GM19452 (cell line): Measurements from ENCODE around the gene MTF1.

ENCODE experiments used
- ATAC-seq: cut with Tn5 transposase; IDR thresholded peaks from one replicate; pipeline ENCODE4 v1.9.1; 2021; ENCODE audit not compliant: unreplicated experiment

MTF1 gene

GRCh38 chr1:37868466-37868865 lies 9.1 kb upstream of the MTF1 start:
- no peak for ATAC-seq

- ATAC-seq: no peak
These were observed 8.4 kb upstream of the MTF1 start for GRCh38 chr1:37867784-37868183.

- no peak for ATAC-seq
These were observed 7.1 kb upstream of the MTF1 start for GRCh38 chr1:37866491-37866890.

- no peak for ATAC-seq
These were observed 6.1 kb upstream of the MTF1 start for GRCh38 chr1:37865348-37866120.

DNA sequence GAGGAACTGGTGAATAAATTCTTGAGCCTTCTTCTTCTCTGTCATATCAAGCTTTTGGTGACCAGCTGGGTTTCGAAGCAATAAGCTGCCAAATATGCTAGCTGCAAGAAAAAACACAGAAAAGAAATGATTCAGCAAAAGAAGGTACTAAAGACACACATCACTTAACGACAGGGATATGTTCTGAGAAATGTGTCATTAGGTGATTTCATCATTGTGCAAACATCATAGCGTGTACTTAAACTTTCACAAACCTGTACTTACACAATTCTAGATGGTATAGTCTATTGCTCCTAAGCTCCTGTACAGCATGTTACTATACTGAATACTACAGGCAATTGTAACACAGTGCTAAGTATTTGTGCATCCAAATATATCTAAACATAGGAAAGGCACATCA lies 2.9 kb upstream of the MTF1 start:
- ATAC-seq: no peak

GRCh38 chr1:37861151-37861550 lies 1.8 kb upstream of the MTF1 start:
- no peak for ATAC-seq

GRCh38 chr1:37860346-37860666 lies 914 bp upstream of the MTF1 start:
- ATAC-seq: no peak

DNA sequence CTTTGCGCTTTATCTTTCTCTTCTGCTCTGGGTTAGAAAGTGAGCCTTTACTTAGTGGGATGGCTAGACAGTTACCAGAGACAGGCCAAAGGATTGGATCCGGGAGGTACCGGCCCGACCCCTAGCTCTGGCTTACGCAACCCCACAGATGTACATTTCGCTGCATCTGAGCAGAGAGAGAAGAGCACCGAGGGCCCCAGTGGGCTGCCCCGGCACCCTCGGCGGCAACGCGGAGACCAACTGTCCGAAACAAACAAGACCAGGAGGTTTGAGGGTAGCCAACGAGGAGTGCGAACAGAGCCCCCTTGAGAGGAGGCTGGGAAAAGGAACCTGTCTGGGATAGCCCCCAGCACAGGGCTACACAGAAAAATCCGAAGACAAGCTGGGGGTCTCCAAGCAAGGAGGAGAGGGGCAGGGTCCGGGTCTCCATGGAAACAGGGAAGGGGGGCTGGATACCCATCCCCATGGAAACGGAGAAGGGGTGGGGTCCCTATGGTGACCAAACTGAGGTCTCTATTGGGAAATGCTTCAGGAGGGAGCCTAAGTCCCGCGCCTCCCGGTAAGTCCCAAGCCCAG lies 373 bp downstream of the MTF1 start:
- ATAC-seq: peak; percentile 12

DNA sequence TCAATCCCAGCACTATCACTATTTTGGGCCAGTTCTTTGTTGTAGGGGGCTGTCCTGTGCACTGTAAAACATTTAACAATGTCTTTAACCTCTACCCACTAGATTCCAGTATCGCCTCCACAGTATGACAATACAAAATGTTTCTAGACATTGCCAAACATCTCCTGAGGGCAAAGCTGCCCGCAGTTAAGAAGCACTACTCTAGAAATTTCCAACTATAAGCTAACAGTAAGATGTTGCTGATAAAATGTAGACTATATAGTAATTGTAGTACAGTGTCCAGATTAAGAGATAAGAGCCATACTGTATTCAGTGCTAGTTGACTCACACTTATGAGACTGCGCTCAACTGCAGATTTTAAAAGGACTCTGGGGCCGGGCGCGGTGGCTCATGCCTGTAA lies 5.0 kb downstream of the MTF1 start:
- ATAC-seq: no peak

GRCh38 chr1:37853157-37853556 lies 6.2 kb downstream of the MTF1 start:
- no peak for ATAC-seq

- no peak for ATAC-seq
These were observed 7.6 kb downstream of the MTF1 start for GRCh38 chr1:37851782-37852210.

DNA sequence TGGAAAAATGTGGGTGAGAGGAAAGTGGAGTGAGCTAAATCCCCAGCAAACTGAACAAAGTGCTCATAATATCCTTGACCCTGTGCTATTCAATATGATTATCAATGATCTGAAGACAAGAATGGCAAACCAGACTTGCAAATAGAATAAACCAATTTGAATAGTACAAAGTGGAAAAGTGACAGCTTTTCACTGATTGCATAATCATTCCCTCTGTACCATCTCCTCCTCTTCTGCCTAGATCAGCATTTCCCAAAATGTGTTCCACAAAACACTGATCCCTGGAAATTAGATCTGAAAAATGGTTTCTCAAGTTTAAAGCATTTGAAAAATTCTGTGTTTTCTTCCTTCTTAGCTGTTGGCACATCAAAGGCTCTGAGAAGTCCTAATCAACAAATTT lies 8.1 kb downstream of the MTF1 start:
- no peak for ATAC-seq

GRCh38 chr1:37850352-37850955 lies 8.9 kb downstream of the MTF1 start:
- ATAC-seq: no peak

GRCh38 chr1:37849480-37849879 lies 9.9 kb downstream of the MTF1 start:
- ATAC-seq: no peak

- ATAC-seq: no peak
These were observed 12.6 kb downstream of the MTF1 start for GRCh38 chr1:37846647-37847339.

- ATAC-seq: no peak
These were observed 13.6 kb downstream of the MTF1 start for GRCh38 chr1:37845786-37846185.

- ATAC-seq: no peak
These were observed 14.2 kb downstream of the MTF1 start for GRCh38 chr1:37845049-37845646.

GRCh38 chr1:37844536-37844935 lies 14.9 kb downstream of the MTF1 start:
- no peak for ATAC-seq

DNA sequence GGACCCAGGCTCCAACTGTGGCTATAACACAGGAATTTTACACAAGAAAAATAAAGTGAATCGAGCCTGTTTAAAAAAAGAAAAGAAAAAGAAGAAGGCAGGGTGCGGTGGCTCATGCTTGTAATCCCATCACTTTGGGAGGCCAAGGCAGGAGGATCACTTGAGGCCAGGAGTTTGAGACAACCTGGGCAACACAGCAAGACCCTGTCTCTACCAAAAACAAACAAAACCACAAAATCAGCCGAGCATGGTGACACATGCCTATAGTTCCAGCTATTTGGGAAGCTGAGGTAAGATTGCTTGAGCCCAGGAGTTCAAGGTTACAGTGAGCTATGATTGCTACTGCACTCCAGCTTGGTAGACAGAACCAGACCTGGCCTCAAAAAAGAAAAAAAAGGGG lies 17.7 kb downstream of the MTF1 start:
- no peak for ATAC-seq

- ATAC-seq: no peak
These were observed 18.7 kb downstream of the MTF1 start for GRCh38 chr1:37840711-37841110.

- ATAC-seq: no peak
These were observed 19.7 kb downstream of the MTF1 start for GRCh38 chr1:37839676-37840075.

DNA sequence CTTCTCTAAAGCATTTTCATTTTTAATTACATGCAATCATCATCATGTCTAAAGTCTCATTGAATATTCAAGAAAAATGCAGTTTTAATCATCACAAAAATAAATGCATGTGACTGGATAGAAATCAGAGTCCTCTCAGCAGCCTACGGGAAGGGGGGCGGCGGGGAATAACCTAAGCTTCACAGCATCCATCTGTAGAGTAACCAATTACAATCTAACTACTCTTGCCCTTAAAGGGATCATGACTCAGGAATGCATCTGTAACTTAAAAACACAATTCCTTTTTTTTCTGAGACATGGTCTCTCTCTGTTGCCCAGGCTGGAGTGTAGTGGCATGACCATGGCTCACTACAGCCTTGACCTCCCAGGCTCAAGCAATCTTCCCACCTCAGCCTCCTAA lies 22.6 kb downstream of the MTF1 start:
- no peak for ATAC-seq
